ENCODE results near the gene SPSB1.

DNA sequence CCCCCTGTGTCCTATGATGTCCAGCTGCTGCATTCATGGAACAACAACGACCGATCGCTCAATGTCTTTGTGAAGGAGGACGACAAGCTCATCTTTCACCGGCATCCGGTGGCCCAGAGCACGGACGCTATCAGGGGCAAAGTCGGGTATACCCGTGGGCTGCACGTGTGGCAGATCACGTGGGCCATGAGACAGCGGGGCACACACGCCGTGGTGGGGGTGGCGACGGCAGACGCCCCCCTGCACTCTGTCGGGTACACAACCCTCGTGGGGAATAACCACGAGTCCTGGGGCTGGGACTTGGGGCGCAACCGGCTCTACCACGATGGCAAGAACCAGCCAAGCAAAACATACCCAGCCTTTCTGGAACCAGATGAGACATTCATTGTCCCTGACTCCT is 63.3 kb downstream of the SPSB1 start:
- TF ChIP-seq, protein P1, sequence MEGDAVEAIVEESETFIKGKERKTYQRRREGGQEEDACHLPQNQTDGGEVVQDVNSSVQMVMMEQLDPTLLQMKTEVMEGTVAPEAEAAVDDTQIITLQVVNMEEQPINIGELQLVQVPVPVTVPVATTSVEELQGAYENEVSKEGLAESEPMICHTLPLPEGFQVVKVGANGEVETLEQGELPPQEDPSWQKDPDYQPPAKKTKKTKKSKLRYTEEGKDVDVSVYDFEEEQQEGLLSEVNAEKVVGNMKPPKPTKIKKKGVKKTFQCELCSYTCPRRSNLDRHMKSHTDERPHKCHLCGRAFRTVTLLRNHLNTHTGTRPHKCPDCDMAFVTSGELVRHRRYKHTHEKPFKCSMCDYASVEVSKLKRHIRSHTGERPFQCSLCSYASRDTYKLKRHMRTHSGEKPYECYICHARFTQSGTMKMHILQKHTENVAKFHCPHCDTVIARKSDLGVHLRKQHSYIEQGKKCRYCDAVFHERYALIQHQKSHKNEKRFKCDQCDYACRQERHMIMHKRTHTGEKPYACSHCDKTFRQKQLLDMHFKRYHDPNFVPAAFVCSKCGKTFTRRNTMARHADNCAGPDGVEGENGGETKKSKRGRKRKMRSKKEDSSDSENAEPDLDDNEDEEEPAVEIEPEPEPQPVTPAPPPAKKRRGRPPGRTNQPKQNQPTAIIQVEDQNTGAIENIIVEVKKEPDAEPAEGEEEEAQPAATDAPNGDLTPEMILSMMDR (IDR thresholded peaks at IDR 0.05) = no peak
- no peak for TF ChIP-seq POLR2A (IDR thresholded peaks at IDR 0.05)

Data from right lobe of liver (tissue), 4 donors.